ENCODE results near the gene SRRM3. TPM values are rescaled to one million over a fixed set of nuclear protein-coding genes. Genes with fewer than 3 reads are reported as not detected.

The SRRM3 gene
- total RNA-seq, 1 donor from 2014 or later: 1.1 TPM

GRCh38 chr7:76260171-76260703 lies 58.5 kb downstream of the SRRM3 start:
- ATAC-seq: peak; percentile 74
- peaks cover 3% of the 10 kb centered on the region for H3K4me1 ChIP-seq
- TF ChIP-seq CTCF (IDR thresholded peaks at IDR 0.05): no peak
- H3K27me3 ChIP-seq: peaks cover 12% of the 10 kb centered on the region
- H3K9me3 ChIP-seq: no peaks in the 10 kb centered on the region
- no peaks in the 10 kb centered on the region for H3K36me3 ChIP-seq
- no peak overlapping the region for H3K27ac ChIP-seq
- DNase-seq: no peak
- intact Hi-C loops (cut with DNase I): loop anchor here (5.0 kb wide), 1 partner anchor 78 kb away; no protein-coding TSS in a partner anchor
- H3K4me3 ChIP-seq: peak overlapping the region; percentile 14

GRCh38 chr7:76261329-76261728 lies 59.6 kb downstream of the SRRM3 start:
- Histone ChIP-seq H3K4me3 (no peak overlapping the region), H3K4me1 (peaks cover 3% of the 10 kb centered on the region), H3K9me3 (no peaks in the 10 kb centered on the region), H3K36me3 (no peaks in the 10 kb centered on the region), H3K27ac (no peak overlapping the region), H3K27me3 (peaks cover 12% of the 10 kb centered on the region)
- ATAC-seq (no peak), DNase-seq (no peak)
- intact Hi-C loops (cut with DNase I): loop anchor here (5.0 kb wide), 1 partner anchor 79 kb away; no protein-coding TSS in a partner anchor
- TF ChIP-seq CTCF (IDR thresholded peaks at IDR 0.05): no peak

- H3K9me3 ChIP-seq: no peaks in the 10 kb centered on the region
- H3K4me3 ChIP-seq: no peak overlapping the region
- TF ChIP-seq CTCF (IDR thresholded peaks at IDR 0.05): no peak
- H3K27me3 ChIP-seq: peaks cover 17% of the 10 kb centered on the region
- H3K4me1 ChIP-seq: peaks cover 7% of the 10 kb centered on the region
- intact Hi-C loops (cut with DNase I): loop anchor here (5.0 kb wide), 1 partner anchor 80 kb away; no protein-coding TSS in a partner anchor
- DNase-seq (no peak), ATAC-seq (no peak)
- H3K27ac ChIP-seq: no peak overlapping the region
- no peaks in the 10 kb centered on the region for H3K36me3 ChIP-seq
Measured at GRCh38 chr7:76261931-76262330, 60.2 kb downstream of the SRRM3 start.

- no peak for DNase-seq
- H3K4me1 ChIP-seq: peaks cover 13% of the 10 kb centered on the region
- H3K27ac ChIP-seq: no peak overlapping the region
- ATAC-seq: peak; percentile 82
- H3K27me3 ChIP-seq: peaks cover 24% of the 10 kb centered on the region
- peak; percentile 65 for TF ChIP-seq CTCF (IDR thresholded peaks at IDR 0.05)
- H3K4me3 ChIP-seq: no peak overlapping the region
- intact Hi-C loops (cut with DNase I): loop anchor here (5.0 kb wide), 1 partner anchor 81 kb away; no protein-coding TSS in a partner anchor
- H3K9me3 ChIP-seq: no peaks in the 10 kb centered on the region
- no peaks in the 10 kb centered on the region for H3K36me3 ChIP-seq
Measured at GRCh38 chr7:76262683-76263402, 61.1 kb downstream of the SRRM3 start.

GRCh38 chr7:76265299-76265698 lies 63.6 kb downstream of the SRRM3 start:
- Histone ChIP-seq H3K27me3 (peaks cover 30% of the 10 kb centered on the region), H3K36me3 (no peaks in the 10 kb centered on the region), H3K27ac (no peak overlapping the region), H3K4me1 (peaks cover 10% of the 10 kb centered on the region), H3K9me3 (no peaks in the 10 kb centered on the region), H3K4me3 (no peak overlapping the region)
- intact Hi-C loops (cut with DNase I): no loop called here
- DNase-seq: no peak
- ATAC-seq: no peak
- TF ChIP-seq CTCF (IDR thresholded peaks at IDR 0.05): no peak
